ENCODE data around the gene CYBRD1. TPM values are rescaled to one million over a fixed set of nuclear protein-coding genes. Genes with fewer than 3 reads are reported as not detected.
A peak's percentile ranks its signal among the peaks of the same experiment; 100 is the strongest.
"Not testable (repeated sequence)": the region's sequence is repeated elsewhere in the genome, so short reads cannot be mapped to it uniquely, and the experiment has no call there.

Gene CYBRD1
- total RNA-seq, 1 experiment from 2014 or later, result 54.7 TPM

DNA sequence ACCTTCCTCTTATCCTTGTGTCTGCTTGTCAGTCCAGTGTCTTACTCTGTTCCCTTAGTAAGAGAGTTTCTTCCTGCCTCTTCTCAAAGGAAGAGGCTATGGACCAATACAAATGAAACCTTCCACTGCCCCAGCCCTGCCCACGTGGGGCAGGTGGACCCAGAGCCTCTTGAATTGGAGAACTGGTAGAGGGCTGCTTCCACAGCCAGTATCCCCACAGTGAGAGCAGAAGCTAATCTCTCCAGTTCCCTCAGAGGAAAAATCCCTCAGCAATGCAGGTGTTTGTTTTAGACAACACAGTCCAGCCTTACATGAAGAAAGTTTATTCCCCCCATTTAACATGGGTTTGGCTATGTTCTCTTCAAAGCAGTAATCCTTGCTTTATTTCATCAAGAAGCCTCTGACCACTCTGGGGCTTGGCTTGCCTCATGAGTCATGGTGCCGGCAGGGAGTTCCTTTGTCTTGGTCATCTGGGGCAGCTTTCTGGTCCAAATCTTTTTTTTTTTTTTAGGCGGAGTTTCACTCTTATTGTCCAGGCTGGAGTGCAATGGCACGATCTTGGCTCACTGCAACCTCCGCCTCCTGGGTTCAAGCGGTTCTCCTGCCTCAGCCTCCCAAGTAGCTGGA lies 6.5 kb upstream of the CYBRD1 start:
- DNase-seq (ENCODE audit: low read depth), result peak; percentile 77

DNA sequence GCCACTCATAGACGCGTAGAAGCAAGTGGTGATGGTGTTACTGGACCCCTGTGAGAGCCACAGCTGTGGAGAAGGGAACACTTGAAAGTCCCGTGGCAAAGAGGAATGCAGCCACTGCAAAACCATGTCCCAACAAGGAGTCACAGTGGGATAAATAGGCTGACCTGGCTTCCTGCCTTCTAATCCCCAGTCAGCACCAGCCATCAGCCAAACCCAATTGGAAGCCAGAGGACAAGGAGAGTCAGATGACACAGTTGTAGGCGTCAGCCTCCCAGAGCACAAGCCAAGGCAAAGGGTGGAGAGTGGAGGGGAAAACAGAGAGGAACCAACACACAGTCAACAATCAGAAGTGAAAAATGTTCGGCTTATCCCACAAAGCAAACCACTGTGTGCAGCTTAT lies 5.5 kb upstream of the CYBRD1 start:
- DNase-seq (ENCODE audit: low read depth), result peak; percentile 11

DNA sequence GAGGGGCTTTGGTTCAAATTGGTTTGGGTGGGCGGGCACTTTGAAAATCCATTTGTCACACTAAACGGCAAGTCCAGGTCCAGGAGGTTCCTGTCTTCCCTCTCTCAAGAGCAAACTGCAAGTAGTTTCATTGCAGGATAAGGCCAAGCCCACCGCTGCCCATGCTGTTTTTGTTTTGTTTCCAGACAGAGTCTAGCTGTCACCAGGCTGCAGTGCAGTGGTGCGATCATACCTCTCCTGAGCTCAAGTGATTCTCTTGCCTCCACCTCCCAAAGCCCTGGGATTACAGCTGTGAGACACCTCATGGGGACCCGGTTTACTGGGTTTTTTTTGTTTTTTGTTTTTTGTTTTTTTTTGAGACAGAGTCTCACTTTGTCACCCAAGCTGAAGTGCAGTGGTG lies 1.8 kb upstream of the CYBRD1 start:
- DNase-seq (ENCODE audit: low read depth), result no peak

GRCh38 chr2:171521361-171522051 lies 768 bp upstream of the CYBRD1 start:
- no peak for DNase-seq (ENCODE audit: low read depth)

DNA sequence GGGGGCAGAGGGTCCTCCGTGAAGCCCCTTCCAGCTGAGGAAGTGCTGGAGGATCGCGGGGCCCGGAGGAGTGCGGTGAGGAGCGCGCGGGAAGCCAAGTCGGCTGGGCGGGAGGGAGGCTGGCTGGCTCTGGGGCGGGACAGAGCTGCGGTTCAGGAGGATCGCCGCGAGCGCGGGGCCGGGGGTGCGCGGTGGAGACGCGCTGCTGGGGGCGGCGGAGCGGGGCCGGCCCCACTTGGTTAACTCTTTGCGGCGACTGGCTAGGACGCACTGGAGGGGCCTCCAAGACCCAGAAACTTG lies 464 bp downstream of the CYBRD1 start:
- no peak for DNase-seq (ENCODE audit: low read depth)

DNA sequence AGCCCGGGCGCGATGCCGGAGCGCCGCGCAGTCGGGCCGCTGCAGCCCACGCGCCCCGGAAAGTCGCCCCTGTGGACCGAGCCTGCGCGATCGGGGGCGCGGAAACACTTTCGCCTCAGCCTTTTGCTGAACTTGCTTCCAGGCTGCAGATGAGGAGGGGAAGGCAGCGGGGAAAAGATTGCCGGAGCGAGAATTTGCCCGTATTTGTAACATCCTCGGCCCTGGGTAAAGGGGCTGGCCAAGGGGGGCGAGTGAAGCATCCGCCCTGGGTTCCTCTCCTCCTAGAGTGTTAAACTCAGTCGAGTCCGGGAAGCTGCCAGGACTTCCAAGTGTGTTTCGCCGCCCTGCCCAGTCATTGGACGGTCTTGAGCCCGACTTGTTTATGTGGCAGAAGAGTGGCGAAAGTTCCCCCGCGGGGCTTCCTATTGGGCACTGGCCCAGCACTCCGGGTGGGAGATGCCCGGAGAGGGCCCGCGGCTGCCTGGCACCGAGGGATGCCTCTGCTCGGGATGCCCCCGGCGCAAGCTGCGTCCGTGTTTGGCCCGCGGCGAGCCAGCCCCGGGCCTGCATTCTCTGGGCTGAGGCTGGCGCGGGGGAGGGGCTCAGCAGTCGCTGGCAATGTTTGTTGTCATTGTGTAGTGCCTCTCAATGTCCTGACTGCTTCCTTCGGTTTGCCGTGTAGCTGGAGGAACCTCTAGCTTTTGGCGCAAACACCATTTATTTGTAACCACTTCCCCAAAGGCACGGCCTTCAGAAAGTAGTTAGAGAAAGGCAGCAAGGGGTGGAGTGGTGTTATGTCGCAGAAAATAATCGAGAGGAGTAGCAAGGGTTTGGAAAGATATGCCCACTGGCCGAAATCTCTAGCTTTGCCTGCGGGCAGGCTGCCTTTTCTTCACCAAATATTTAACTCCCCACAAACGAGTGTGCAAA lies 1.1 kb downstream of the CYBRD1 start:
- DNase-seq (ENCODE audit: low read depth), result peak; percentile 86

DNA sequence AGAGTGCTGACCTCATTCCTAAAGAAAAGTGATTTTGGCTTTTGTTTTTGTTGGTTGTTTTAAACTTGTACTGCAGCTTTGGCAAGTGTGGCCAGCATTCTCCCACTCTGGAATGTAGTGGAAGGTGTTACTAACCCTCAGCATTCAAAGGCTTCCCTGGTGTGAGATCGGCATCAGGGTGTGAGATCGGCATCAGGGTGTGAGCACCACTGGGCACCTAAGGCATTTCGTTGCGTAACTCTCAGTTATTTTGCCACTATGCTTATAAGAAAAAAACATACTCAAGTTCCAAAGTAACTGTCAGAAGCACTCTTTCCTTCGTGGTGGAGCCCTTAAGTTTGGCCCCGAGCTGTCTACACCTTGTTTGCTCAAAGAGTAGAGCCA lies 1.7 kb downstream of the CYBRD1 start:
- peak; percentile 46 for DNase-seq (ENCODE audit: low read depth)

- DNase-seq (ENCODE audit: low read depth), result peak; percentile 20
Measured at GRCh38 chr2:171529914-171530313, 7.6 kb downstream of the CYBRD1 start.

GRCh38 chr2:171530378-171530777 lies 8.1 kb downstream of the CYBRD1 start:
- DNase-seq (ENCODE audit: low read depth), result no peak

GRCh38 chr2:171530859-171531258 lies 8.6 kb downstream of the CYBRD1 start:
- not testable (repeated sequence) for DNase-seq (ENCODE audit: low read depth)

- peak; percentile 71 for DNase-seq (ENCODE audit: low read depth)
Measured at GRCh38 chr2:171531291-171531690, 9.0 kb downstream of the CYBRD1 start.

GRCh38 chr2:171531836-171532450 lies 9.7 kb downstream of the CYBRD1 start:
- DNase-seq (ENCODE audit: low read depth), result peak; percentile 19

DNA sequence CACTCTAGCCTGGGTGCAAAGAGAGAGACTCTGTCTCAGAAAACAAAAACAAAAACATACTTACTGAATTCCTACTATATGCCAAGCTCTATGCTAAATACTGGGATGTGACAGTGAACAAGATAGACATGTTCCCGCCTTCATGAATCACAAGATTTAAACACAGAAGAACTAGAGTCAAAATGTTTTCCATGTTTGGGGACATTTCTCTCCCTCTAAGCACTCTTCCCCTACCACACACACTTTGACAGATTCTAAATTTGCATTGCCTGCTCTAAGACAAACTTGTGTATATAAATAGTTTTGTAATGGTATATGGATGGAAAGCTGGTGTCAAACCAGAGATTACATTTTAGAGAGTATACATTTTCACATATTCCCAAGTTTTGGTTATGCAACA lies 11.1 kb downstream of the CYBRD1 start:
- no peak for DNase-seq (ENCODE audit: low read depth)

GRCh38 chr2:171535528-171535927 lies 13.3 kb downstream of the CYBRD1 start:
- not testable (repeated sequence) for DNase-seq (ENCODE audit: low read depth)

DNA sequence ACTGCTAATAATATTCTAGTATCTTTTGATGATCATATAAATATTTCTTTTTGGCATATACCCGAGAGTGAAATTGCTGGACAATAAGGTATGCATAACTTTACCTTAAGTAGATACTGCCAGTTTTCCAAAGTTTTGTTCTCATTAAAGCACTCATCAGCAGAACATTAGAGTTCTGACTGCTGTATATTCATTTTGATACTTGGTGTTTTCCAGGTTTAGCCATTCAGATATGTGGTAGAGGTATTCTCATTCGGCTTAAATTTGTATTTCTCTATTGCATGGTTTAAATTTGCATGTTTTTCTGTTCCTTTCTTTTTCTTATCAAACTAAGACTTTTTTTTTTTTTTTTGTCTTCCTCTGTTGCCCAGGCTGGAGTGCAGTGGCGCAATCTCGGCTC lies 18.2 kb downstream of the CYBRD1 start:
- DNase-seq (ENCODE audit: low read depth), result no peak

DNA sequence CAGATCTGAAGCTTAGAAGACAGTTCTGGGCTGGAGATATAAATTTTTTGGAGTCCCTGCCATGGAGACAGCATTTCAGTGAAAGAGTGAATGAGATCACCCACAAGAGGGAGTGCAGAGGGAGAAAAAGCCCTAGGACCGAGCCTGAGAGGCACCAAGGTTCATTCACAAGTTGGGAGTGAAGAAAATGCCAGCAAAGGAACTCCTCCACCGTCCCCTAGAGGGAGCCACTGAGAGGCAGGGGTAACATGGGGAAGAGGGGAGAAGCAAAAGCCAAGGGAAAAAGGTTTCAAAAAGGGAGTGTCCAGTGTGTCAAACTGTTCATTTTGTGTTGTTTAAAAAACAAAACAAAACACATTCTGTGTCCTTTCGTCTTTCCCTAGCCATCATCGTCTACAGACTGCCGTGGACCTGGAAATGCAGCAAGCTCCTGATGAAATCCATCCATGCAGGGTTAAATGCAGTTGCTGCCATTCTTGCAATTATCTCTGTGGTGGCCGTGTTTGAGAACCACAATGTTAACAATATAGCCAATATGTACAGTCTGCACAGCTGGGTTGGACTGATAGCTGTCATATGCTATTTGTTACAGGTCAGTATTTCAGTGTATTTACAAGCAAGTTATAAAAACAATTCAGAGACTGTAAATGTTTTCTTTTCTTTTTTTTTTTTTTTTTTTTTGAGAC lies 19.1 kb downstream of the CYBRD1 start:
- DNase-seq (ENCODE audit: low read depth), result no peak

- no peak for DNase-seq (ENCODE audit: low read depth)
Measured at GRCh38 chr2:171545086-171545485, 22.8 kb downstream of the CYBRD1 start.

DNA sequence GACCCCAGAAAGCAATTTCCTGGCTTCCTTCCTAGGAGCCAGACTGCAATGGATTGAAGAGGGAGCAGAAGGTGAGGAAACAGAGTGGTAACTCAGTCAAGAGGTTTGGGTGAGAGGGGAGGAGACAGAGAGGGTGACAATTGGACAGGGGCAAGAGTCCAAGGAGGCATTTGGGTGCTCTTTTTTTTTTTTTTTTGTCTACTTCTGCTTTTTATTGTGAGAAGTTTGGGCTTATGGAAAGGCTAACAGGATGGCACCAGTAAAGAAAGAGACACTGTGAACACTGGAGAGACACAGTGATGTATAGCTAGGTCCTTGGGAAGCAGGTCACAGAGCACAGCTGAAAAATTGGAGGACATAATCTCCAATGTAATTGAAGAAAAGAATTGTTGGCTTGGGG lies 25.0 kb downstream of the CYBRD1 start:
- DNase-seq (ENCODE audit: low read depth), result no peak

DNA sequence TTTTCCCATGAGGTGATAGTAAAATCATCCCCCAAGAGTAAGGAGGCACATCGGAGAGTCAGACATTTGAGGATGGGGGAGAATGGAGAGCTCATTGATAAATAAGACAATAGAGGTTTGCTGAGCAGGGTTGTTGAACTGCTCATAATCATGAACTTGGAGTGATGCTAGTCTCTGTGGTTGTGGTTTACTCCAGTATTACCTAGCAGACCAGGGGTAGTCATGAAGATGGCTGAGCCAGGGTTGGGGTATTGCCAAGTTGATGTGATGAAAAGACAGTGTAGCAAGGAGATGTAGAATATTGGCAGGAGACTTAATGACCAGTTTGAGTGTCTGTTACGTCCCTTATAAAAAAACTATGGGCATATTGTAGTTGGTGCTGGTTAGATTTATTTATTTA lies 25.4 kb downstream of the CYBRD1 start:
- DNase-seq (ENCODE audit: low read depth), result peak; percentile 27

DNA sequence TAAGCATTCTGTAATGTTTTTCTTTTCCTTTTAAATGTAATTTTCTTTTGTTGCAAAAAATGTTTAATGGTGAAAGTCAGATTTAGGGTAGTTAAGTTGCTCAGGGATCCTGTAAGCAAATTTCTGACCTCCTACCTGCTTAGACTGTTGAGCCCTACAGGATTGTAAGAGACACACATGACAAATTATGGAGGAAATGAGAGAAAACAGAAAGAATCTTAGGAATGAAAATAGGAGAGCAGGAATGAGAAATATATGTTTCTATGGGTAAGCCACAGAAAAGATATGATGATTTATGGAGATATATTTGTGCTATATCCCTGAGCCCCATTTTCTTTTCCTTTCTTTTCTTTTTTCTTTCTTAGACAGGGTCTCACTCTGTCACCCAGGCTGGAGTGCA lies 28.3 kb downstream of the CYBRD1 start:
- no peak for DNase-seq (ENCODE audit: low read depth)

GRCh38 chr2:171551836-171552235 lies 29.6 kb downstream of the CYBRD1 start:
- DNase-seq (ENCODE audit: low read depth), result no peak

DNA sequence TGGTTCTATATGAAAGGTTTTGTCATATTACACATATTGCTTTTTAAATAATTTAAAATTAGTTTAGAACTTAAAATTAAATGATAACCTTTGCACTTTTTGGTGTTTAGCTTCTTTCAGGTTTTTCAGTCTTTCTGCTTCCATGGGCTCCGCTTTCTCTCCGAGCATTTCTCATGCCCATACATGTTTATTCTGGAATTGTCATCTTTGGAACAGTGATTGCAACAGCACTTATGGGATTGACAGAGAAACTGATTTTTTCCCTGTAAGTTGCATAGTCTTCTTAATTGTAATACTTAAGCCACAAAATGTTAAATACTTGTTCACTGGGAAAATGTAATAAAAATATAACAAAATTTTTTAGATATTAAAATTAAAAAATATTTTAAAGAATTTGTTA lies 31.0 kb downstream of the CYBRD1 start:
- no peak for DNase-seq (ENCODE audit: low read depth)
